ENCODE measurements around the gene SETD5.

Gene SETD5, protein sequence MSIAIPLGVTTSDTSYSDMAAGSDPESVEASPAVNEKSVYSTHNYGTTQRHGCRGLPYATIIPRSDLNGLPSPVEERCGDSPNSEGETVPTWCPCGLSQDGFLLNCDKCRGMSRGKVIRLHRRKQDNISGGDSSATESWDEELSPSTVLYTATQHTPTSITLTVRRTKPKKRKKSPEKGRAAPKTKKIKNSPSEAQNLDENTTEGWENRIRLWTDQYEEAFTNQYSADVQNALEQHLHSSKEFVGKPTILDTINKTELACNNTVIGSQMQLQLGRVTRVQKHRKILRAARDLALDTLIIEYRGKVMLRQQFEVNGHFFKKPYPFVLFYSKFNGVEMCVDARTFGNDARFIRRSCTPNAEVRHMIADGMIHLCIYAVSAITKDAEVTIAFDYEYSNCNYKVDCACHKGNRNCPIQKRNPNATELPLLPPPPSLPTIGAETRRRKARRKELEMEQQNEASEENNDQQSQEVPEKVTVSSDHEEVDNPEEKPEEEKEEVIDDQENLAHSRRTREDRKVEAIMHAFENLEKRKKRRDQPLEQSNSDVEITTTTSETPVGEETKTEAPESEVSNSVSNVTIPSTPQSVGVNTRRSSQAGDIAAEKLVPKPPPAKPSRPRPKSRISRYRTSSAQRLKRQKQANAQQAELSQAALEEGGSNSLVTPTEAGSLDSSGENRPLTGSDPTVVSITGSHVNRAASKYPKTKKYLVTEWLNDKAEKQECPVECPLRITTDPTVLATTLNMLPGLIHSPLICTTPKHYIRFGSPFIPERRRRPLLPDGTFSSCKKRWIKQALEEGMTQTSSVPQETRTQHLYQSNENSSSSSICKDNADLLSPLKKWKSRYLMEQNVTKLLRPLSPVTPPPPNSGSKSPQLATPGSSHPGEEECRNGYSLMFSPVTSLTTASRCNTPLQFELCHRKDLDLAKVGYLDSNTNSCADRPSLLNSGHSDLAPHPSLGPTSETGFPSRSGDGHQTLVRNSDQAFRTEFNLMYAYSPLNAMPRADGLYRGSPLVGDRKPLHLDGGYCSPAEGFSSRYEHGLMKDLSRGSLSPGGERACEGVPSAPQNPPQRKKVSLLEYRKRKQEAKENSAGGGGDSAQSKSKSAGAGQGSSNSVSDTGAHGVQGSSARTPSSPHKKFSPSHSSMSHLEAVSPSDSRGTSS (N-terminal part only)

DNA sequence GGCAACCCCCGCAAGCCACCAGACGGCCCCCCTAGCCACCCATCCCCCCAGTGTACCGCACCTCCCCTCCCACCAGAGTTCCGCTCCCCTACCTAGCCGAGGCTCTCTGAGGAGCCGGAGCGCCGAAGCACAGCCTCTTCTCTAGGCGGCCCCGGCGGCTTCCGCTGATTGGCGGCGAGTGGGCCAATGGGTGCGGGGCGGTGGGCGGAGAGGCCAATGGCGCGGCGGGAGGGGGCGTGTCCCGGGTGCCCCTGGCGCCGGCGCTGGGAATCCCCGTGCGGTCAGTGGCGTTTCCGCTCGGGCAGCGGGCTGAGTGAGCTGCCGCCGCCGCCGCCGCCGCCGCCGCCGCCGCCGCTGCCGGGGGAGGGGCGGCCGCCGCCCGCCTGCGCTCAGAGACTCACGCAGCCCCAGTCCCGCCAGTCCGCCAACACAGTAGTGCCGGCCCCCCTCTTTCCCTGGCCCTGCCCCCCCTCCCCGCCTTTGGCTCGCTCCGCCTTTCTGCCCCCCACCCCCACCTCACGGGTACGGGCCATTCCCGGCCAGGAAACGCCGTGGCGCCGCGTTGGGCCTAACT, at the start of gene SETD5:
Gene SETD5, plus strand, starts transcription at position 284 of the 574 bp plus-strand sequence. CDS start 31,324 bp downstream, outside the sequence.
- DNase-seq (ENCODE audit: low spot score), result peak; percentile 95

DNA sequence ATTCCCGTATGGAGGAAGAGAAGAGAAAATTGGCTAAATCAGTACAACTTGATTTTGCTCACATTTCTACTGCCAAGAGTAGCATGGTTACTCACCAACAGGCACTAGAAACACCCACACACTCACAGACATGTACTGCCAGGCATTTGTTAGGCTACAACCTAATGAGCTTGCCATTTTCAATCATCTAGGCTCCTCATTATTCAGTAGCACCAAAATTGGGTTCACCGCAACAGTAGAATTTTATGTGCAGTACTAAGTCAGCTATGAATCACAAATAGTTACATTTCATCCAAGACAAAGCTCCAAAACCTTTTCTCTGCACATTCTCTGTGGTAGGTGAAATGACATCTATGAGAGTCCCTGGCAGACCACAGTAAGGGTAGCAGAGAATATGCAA, 49.5 kb upstream of the SETD5 start:
- DNase-seq (ENCODE audit: low spot score), result no peak

DNA sequence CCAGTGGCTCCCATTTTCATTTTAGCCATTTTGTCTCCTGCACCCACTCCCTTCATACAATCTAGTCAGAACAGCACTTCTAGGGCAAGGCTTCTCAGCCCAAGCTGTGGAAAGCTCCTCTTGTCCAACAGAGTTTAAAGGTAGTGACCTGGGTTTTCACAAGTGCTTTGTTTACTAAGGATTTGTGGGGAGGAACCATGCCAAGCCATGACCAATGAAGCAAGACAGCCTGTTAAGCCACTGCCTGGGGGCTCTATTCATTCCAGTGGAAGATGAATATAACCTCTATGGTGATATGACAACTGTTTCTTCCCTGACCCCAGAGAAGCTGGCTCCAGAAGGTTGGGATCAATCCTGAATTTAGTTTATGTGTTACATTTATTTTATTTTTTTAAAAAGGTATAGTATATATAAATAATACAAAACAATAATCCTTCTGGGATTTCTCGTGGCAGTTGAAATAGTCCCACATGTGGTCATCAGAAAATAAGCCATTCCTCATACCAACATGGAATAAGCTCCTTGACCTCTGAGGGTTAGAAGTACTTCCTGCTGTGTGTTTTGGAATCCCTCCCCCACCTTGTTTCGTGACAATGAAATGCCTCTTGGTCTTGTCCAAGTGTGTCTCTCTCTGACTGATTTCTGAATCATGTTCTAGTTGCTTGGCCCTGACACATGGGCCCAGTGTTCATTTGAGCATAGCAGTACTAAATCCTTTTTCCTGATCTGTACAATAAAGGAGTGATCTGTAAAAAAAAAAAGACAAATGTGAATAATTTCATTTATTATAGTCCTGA, 47.9 kb upstream of the SETD5 start:
- DNase-seq (ENCODE audit: low spot score), result no peak

DNA sequence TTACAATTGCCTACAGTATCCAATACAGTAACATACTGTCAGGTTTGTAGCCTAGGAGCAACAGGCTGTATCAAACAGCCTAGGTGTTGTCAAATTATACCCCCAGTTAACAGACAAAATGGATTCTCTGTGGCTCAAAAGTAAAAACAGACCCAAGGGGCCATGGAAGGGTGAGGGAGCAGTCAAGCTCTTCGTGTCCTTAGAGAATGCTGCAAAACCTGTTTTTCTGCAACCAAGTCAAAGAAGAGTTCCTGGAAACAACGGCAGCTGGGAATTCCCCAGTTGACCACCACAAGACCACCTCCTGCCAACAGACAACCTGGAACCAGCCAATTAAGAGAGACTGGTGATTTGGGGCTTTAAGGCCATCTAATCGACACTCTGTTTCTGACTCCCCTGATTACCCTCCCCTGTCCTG, 45.7 kb upstream of the SETD5 start:
- no peak for DNase-seq (ENCODE audit: low spot score)

DNA sequence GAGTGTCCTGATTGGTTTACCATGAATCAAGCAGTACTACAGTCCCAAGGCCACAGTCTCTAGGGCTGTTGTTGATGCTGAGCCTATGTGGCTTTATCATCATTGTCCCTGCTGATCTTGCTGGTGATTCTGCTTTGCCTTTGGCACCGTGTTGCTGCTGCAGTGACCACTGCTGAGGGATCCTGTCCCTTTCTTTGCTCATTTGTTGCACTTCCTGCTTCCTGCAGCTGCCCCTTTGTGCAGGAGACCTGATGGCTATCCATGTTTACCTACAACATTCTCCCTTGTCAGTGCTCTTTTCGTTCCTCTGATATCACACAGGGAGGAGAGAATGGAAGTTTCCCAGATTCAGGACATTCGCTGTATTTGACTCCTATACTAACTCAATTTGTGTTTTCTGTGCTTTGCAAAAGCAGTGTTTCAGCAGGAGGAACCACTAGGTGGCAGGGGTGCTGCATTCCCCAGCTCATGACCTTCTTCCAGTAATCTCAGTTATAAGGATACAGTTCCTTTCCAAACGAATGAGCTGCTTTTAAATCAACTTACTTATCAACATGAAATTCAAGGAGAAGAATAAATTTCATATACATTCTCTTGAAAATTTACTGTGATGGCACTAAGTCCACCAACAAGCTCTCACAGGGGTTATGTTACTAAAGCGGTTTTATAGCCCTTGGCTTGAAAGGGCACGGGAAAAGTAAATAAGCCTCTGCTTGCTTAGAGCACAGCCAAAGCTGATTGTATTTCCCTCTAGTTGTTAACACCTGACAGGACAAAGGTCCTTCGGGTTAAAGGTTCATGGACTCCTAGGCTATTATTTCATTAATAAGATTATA, 44.3 kb upstream of the SETD5 start:
- DNase-seq (ENCODE audit: low spot score), result peak; percentile 55

DNA sequence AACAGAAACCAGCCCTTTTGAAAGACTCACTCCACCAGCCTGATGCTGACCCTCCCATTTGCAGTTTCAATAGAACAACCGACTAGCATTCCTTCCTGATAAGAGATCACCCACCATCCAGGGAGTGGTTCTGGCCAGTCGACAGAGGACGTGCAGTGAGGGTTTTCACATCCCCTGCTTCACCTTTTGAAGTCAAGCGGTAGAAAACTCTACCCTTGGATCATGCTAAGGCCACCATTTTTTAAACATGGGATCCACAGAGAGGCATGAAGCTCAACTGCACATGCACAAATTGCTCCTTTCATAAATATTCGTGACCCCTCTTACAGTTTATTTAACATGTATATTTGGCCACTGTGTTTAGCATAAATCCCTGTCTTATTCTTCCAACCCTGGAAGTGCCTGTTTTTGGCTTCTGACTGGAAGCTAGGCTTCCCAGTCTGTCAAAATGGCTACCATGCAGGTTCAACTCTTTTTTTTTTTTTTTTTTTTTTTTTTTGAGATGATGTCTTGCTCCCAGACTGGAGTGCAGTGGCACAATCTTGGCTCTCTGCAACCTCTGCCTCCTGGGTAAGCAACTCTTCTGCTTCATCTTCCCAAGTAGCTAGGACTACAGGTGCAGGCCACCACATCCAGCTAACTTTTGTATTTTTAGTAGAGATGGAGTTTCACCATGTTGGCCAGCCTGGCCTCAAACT, 35.6 kb upstream of the SETD5 start:
- no peak for DNase-seq (ENCODE audit: low spot score)

DNA sequence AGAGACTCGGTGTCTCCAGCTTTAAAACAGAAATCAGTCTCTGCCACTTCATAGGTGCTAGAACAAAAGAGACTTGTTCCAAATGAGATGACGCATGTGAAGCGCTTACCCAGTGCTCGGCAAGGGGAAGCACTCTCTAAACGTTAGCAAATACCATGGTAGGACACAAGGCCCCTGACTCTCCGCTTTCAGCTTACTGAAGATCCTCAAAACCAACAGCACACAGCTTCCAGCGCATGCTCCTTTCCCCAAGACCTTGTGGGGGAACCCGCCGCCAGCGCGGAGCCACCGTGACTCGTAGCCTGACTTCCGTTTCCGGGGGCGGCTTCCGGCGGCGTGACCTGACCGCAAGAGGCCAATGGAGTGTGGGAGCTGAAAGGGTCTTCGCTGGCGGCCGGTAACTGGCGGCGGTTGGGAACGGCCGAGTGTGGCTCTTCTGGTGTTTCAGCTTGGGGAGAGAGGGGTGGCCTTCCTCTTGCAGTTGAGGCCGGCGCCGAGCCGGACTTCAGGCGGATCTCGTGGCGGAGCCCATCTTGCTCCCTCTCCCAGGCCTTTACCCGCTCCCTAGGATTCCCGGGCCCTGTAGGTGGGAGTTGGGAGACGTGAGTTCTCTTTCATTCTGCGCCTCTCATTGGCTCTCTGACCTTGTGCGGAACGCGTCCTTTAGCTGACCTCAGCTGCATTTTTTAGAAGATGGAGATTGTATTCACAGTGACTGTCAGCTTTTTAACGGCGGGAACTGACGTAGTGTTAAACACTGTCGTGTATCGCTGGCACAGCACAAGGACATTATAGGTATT, 34.5 kb upstream of the SETD5 start, which contains the start of gene THUMPD3:
Gene THUMPD3, plus strand, starts transcription at position 324 of the 800 bp plus-strand sequence. CDS start 2,015 bp downstream, outside the sequence.
- DNase-seq (ENCODE audit: low spot score), result peak; percentile 79

DNA sequence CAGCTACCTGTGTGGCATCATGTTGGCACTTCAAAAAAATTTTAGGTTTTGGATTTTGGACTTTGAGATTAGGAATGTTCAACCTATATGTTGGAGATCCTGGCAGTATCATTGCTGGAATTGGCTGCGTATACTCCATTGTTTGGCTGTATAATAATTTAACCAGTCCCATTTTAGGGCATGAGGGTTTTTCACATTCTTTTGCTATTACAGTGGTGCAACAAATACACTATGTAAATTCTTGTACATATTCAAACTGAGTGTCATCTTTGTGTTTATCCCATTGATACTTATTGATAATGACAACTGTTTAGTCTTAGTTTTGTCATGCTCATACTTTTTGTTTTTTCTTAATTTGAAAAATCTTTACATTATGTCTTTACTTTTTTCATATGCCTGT, 27.9 kb upstream of the SETD5 start:
- DNase-seq (ENCODE audit: low spot score), result no peak

DNA sequence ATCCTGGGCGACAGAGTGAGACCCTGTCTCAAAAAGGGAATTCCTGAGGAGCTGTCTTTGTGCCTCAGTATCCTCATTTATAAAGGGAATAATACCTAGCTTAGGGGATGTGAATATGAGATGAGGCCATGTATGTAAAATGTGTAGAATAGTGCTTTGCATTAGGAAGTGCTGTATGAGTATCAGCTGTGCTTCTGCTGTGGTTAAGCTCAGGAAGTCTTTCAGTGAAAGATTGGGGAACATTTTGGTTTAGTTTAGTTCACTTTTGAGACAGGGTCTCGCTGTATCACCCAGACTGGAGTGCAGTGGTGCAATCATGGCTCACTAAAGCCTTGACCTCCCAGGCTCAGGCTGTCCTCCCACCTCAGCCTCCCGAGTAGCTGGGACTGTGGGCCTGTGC, 23.9 kb upstream of the SETD5 start:
- no peak for DNase-seq (ENCODE audit: low spot score)

DNA sequence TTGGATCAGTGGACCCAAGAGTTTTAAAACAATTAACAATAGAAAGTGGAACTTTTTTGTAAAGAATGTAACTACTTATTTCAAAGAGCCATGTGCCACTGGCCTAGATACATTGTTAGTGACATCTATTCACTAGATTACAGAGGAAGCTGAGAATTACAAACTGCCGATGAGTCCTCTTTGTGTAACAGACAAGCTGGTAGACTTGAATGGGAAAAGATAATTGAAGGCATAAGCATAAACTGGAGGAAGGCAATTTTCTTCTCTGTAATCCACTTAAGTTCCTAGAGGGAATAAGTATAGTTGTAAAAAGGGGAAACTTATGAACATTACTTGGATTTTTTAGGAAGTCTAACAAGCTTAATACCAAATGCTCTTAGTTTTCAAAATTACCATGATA, 19.4 kb upstream of the SETD5 start:
- no peak for DNase-seq (ENCODE audit: low spot score)

DNA sequence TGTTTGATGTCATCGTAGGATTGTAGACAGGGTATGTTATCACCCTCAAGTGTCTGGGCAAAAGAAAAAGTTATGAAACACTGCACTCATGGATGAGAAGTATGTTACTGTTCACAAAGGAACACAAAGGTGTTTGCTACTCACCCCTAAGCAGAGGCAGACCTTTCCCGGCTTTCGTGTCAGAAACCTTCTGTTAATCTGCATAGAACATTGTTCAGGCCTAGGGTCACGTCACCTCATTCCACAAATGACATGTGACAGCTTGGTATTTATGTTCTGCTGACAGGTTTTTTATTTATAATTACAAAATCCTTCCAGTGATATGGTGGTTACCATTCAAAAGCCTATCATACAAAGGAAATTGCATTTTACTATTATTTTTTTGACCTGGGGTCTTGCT, 18.1 kb upstream of the SETD5 start:
- DNase-seq (ENCODE audit: low spot score), result no peak

DNA sequence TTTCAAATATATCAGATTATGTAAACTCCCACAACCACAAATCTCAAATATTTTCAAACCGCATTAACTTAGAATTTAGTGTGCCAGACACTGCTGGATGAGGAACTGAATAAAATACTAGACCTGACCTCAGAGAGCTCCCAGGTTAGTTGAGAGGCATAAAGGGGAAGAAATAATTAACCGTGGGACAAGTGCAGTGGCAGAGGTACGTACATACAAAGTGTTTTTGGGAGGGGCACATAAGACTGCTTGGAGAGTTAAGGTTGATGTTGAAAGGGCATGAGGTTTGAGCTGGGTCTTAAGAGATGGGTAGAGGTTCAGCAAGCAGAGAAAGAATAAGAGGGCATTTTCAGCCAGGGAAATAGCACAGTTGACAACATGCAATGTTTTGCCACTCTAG, 17.4 kb upstream of the SETD5 start:
- DNase-seq (ENCODE audit: low spot score), result no peak

DNA sequence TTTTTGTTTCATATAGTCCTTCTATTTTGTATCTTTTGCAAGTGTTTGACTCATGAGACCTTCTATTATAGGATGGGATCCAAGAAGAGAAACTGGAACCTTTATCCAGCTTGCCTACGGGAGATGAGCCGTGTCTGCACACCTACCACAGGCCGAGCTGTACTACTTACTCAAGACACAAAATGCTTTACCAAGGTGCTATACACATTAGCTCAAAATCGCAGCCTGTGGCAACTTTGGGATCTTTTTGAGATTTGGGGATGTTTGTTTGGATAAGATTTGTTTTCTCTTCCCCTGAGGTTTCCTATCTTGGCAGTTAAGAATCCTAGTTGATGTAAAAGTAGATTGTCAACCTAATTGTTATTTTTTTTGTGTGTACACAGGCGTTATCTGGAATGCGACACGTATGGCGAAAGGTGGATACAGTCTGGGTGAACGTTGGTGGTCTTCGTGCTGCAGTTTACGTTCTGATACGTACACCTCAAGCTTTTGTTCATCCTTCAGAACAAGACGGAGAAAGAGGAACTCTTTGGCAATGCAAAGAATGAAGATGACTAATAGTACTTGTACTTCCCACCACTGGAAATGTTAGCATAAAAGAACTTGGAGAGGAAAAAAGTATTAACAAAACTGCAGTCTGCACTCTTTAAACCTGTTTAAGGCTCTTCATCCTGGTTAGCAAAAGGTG, 13.1 kb upstream of the SETD5 start:
- DNase-seq (ENCODE audit: low spot score), result no peak

DNA sequence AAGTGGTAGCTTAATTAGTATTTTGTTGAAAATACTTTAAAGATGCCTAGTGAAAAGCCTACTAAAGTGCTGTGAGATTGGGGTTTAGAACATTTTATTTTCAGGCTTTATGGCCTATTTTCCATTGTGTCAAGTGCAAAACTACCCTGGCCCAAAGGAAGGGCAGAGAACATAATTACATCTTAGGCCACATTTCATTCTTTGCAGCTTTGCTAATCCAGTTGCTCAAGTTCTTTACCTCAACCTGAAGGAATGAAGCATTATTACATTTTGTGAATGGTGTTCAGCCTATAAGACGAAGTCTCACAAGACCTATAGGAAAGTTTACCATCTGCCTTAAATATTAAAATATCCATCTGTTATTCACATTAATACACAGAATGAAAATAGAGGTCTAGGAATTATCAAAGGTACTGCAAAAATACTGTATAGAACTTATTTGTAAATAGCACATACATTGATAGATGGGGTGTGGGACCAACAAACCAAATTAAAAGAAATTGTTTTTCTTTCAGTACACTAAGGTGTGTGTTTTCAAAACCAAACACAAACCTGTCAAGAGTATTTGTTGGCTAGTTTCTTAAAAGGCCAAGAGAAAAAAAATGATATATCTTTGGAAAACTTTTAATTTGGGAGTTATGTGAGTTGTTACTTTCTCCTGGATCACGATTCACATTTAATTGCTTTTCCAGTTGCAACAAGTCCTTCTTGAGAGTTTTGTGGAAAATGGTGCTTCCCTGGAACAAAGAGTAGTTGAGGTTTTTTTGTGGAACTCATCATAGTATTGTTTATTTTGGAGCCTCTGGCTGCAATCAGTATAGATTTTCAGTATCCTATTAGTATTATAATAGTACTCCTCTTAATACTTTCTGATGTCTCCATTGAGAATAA, 12.0 kb upstream of the SETD5 start:
- no peak for DNase-seq (ENCODE audit: low spot score)

DNA sequence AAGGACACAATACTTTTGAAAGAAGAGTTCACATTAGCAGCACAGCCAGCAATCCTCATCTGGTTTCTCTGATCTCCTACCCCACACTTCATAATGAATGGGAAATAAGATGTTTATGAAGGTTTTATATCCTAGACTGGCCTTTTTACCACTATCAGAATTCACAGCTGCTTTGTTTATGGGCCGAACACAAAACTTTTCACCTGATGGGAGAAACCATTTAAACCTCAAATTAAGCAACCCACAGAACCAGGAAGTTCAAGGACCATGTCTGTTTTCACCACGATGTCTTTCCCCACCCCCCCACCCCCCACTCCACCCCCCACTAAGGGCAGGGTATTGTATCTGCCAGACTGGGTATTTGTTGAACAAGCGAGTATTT, 11.3 kb upstream of the SETD5 start:
- DNase-seq (ENCODE audit: low spot score), result no peak

DNA sequence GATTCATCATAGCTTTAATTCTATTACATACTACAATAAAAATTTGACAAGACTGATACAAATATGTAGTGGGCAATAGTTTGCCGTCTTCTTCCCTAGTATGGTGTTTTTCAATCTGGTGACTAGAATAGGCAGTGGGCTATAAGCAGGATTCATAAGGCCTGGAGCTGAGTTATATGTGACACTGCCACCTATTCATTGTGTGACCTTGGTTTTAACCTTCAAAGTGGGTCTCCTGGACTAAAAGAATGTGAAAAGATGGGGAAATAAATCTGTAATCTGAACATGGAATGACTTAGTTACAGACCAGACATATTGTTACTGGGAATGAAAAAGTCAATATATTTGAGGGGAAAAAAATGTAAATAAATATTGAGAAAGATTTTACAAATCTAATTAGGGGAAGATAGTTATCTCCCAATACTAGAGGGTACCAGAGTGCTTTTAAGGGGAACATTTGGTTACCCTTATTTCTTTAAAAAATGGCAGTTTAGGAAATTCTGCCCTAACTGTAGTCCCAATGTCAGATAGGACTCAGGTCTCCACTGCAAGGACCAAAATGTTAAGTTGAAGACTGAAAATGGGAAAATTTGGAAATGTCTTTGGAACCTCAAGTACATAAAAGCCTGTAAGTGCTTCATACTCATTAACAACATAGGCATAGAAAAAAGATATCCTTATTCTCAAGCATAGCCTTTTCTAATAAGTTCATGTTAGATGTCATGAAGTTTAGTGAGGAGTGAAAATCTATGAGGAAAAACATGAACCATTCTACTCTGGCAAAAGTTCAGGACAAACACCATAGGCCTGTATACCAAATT, 10.7 kb upstream of the SETD5 start:
- DNase-seq (ENCODE audit: low spot score), result no peak
